ENCODE results near the gene SPACA7.
A peak's percentile ranks its signal among the peaks of the same experiment; 100 is the strongest.
"Not testable (repeated sequence)": the region's sequence is repeated elsewhere in the genome, so short reads cannot be mapped to it uniquely, and the experiment has no call there.

Gene SPACA7

DNA sequence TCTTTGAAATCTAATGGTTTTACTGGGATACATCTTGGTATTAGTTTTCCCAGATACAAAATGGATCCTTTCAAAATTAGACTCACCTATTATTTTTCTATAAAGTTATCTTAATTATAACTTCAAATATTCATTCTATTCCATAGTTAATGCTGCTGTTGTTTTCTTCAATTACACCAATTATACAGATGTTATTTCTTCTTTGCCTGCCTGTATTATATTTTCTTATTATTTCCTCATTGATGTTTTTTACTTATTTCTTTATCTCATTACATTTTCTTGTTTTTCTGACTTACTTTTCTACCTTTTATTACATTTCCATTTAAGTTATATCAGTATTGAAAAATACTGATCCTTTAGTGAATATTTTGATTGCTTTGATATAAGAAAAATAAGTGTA is 40.9 kb downstream of the SPACA7 start:
- DNase-seq (ENCODE audit: insufficient read length, low spot score) (no peak), FAIRE-seq (no peak)
- no peak for TF ChIP-seq POLR2A (IDR thresholded peaks at IDR 0.05; ENCODE audit: low read depth, low read length)

DNA sequence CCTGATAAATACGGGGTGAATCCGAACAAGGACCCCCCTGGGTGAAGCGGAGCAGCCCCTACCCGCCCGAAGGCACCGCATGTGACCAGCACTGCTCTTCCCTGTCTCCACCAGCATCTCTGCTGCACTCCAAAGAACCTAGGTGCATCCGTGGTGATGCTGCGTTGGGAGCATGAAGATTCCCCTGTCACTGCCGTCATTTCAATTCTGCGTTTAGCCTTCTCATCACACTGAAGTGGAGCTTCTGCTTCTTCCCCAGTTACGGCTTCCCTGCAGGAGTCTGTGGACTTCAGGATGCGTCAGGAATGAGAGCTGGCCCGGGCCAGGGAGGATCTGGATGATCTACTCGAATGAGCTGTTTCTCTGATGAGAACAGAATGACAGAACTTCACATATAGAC is 47.9 kb downstream of the SPACA7 start:
- DNase-seq (ENCODE audit: insufficient read length, low spot score) (no peak), FAIRE-seq (no peak)

DNA sequence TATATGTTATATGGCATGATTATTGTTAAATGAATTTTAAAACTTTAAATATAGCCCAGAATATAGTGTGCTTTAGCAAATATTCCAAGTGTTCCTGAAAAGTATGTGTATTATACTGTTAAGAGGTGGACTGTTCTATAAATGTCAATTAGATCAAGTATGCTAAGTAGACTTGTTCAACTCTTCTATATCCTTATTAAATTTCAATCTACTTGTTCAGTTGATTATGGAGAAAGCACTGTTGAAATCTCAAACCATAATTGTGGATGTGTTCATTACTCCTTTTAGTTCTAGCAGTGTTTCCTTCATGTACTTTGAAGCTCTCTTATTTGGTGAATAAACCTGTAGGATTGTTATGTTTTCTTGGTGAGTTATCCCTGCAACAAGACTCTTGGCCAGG is 52.5 kb downstream of the SPACA7 start:
- DNase-seq (ENCODE audit: insufficient read length, low spot score): no peak
- no peak for TF ChIP-seq POLR2A (IDR thresholded peaks at IDR 0.05; ENCODE audit: low read depth, low read length)
- no peak for FAIRE-seq

More for the DNA sequence above, 47.9 kb downstream of the SPACA7 start:
- no peak for TF ChIP-seq POLR2A (IDR thresholded peaks at IDR 0.05; ENCODE audit: low read depth, low read length)

DNA sequence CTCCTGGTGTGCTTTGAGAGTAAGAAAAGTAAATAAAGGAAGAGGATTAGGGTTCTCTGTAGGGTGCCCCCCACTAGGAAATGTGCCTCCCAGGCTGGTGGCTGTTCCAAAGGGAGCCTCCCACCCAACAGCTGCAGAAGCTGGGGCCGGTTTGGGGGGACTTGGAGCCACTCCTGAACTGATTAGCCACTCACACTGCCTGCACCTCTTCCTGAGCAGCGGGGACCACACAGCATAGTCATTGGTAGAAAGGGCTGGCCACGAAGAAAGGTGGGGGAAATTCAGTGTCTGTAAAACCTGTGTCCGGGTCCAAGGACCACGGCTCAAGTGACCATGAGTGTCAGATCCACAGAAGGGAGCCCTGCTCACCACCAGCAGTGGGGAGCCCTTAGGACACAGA is 55.6 kb downstream of the SPACA7 start:
- FAIRE-seq (no peak), DNase-seq (ENCODE audit: insufficient read length, low spot score) (no peak)
- TF ChIP-seq POLR2A (IDR thresholded peaks at IDR 0.05; ENCODE audit: low read depth, low read length): no peak

- not testable (repeated sequence) for FAIRE-seq; DNase-seq (ENCODE audit: insufficient read length, low spot score)
Measured at GRCh38 chr13:112432734-112433133, 56.6 kb downstream of the SPACA7 start.

DNA sequence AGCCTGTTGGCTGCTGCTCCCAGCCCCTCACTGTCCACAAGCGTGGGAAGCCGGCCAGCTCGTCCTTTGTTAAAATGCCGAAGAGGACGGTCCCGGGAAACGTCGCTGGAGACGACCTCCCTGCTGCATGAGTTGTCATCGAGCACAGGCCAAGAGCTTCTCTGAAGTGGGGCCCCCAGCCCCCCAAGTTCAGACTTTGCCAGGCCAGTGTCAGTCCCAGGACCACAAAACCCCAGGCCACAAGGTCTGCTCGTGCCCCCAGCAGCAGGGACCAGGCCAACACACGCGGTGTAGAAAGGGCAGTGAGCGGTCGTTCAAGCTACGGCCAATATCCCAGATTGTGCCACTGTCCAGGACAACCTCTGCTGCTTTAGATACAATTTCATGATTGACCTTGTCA is 57.4 kb downstream of the SPACA7 start:
- DNase-seq (ENCODE audit: insufficient read length, low spot score): not testable (repeated sequence)
- peak; percentile 86 for FAIRE-seq

DNA sequence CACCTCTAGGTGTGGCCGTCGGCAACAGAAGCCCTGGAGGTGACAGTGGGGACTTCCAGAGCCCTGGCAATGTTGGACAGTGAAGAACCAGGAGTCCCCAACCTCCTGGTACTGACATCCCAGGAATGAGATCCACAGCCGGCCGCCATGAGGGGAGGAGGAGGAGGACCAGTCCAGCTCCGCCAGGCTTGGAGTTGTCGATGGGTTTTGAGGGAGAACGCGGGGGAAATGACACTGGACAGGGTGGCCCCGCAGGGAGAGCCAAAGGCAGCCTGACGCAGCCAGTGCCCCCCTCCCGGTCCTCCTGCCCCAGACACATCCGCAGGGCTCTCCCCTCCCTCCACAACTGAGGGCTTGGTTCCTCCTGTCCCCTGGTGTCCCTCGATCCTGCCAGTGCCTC is 57.9 kb downstream of the SPACA7 start:
- no peak for FAIRE-seq
- TF ChIP-seq POLR2A (IDR thresholded peaks at IDR 0.05; ENCODE audit: low read depth, low read length): no peak

GRCh38 chr13:112434937-112435523 is 58.9 kb downstream of the SPACA7 start:
- FAIRE-seq (no peak), DNase-seq (ENCODE audit: insufficient read length, low spot score) (no peak)

More for the DNA sequence above, 57.9 kb downstream of the SPACA7 start:
- no peak for DNase-seq (ENCODE audit: insufficient read length, low spot score)

DNA sequence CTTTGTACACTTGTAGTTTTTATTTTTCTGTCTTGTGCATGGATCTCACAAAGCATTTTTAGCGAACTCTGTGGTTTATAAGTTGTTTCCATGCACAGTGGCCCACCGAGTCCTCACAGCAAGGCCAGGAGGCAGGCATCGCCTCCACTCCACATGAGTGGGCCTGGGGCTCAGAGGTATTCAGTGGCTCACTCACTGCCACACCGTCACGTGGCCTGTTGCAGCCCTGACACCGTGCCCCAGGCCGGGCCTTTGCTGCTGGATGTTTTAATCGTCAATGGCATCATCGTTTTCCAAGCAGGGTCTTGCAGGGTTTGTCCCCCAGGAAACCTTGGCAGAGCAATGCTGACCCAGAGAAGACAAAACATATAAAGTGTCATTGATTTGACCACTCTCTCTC is 59.8 kb downstream of the SPACA7 start:
- DNase-seq (ENCODE audit: insufficient read length, low spot score) (no peak), FAIRE-seq (no peak)
- TF ChIP-seq POLR2A (IDR thresholded peaks at IDR 0.05; ENCODE audit: low read depth, low read length): no peak

More at GRCh38 chr13:112434937-112435523, 58.9 kb downstream of the SPACA7 start:
- TF ChIP-seq POLR2A (IDR thresholded peaks at IDR 0.05; ENCODE audit: low read depth, low read length): no peak

DNA sequence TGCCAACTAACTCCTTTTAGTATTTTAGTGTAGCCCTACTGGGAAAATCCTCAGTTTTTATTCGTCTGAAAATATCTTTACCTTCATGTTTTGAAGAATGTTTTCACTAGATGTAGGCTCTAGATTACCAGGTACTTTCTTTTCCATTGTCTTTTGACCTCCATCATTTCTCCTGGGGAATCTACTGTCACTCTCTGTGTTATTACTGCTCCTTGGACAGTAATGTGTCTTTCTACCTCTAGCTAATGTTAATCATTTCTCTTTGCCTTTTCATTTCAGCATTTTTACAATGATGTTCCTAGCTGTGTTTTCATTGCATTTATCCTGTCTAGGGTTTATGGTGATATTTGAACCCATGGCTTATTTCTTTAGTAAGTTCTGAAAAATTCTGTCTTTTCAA is 61.9 kb downstream of the SPACA7 start:
- no peak for FAIRE-seq
- no peak for TF ChIP-seq POLR2A (IDR thresholded peaks at IDR 0.05; ENCODE audit: low read depth, low read length)
- no peak for DNase-seq (ENCODE audit: insufficient read length, low spot score)

- TF ChIP-seq POLR2A (IDR thresholded peaks at IDR 0.05; ENCODE audit: low read depth, low read length): no peak
- FAIRE-seq (no peak), DNase-seq (ENCODE audit: insufficient read length, low spot score) (no peak)
Measured at GRCh38 chr13:112438515-112438914, 62.4 kb downstream of the SPACA7 start.

DNA sequence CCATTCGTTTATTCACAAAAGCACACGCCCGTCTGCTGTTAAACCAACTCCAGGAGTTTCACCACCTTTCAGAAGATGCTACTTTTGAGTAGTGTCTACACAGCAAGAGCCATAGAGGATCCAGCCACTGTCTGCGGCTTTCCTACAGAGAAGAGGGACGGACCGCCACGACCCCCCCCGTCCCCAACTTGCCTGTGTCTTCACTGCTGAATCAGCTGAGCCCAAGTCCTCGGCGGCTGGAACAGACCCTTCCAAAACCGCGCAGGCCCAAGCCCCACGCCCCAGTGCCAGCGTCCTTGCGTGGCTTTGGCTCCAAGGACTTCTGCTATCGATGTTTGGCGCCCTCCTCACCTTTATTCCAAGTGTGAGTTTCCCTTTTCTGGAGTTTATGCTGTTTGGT is 65.1 kb downstream of the SPACA7 start:
- no peak for FAIRE-seq
- no peak for DNase-seq (ENCODE audit: insufficient read length, low spot score)
- no peak for TF ChIP-seq POLR2A (IDR thresholded peaks at IDR 0.05; ENCODE audit: low read depth, low read length)

- DNase-seq (ENCODE audit: insufficient read length, low spot score): no peak
- no peak for FAIRE-seq
- TF ChIP-seq POLR2A (IDR thresholded peaks at IDR 0.05; ENCODE audit: low read depth, low read length): no peak
Measured at GRCh38 chr13:112441779-112442310, 65.7 kb downstream of the SPACA7 start.

GRCh38 chr13:112442483-112443090 is 66.4 kb downstream of the SPACA7 start:
- FAIRE-seq: no peak

More at GRCh38 chr13:112442483-112443090, 66.4 kb downstream of the SPACA7 start:
- DNase-seq (ENCODE audit: insufficient read length, low spot score): no peak
- no peak for TF ChIP-seq POLR2A (IDR thresholded peaks at IDR 0.05; ENCODE audit: low read depth, low read length)

All from H54 (cell line).